Esophagus muscularis mucosa (tissue), 4 donors: ENCODE measurements around the gene BTBD1. TPM values are rescaled to one million over a fixed set of nuclear protein-coding genes. Genes with fewer than 3 reads are reported as not detected.
A peak's percentile ranks its signal among the peaks of the same experiment; 100 is the strongest.

ENCODE experiments used
- DNase-seq: peaks from one replicate; pipeline ENCODE4 v3.0.0-alpha.2; 2017; ENCODE audit errors: extremely low spot score
- H3K27ac ChIP-seq, 4 donors: fragments of 200-600 bp; sonication (generic); replicated peaks in 1 of 4; 1 replicate in 3 of 4; 2 replicates in 1 of 4; pipeline ENCODE4 v1.5.1; 2016 to 2019; ENCODE audit warnings: mild to moderate bottlenecking in 1 of 4
- H3K27me3 ChIP-seq, 4 donors: fragments of 200-600 bp; sonication (generic); one replicate each; pipeline versions ENCODE4 v1.5.1 to v1.6.0; 2016 to 2019
- H3K36me3 ChIP-seq, 4 donors: fragments of 200-600 bp; sonication (generic); one replicate each; pipeline ENCODE4 v1.5.1; 2016 to 2019
- H3K4me1 ChIP-seq, 4 donors: fragments of 200-600 bp; sonication (generic); one replicate each; pipeline ENCODE4 v1.5.1; 2016 to 2019
- H3K4me3 ChIP-seq, 4 donors: fragments of 200-600 bp; sonication (generic); 1 replicate in 2 of 4; 2 replicates in 2 of 4; pipeline ENCODE4 v1.5.1; 2016 to 2019; ENCODE audit warnings: mild to moderate bottlenecking in 4 of 4, moderate library complexity in 1 of 4
- H3K9me3 ChIP-seq, 4 donors: fragments of 200-600 bp; sonication (generic); 1 replicate in 3 of 4; 2 replicates in 1 of 4; pipeline ENCODE4 v1.5.1; 2016 to 2019
- CTCF ChIP-seq, 3 experiments: fragments of 200-600 bp in 2 of 3; fragments of 450-650 bp in 1 of 3; sonication (generic) in 2 of 3; IDR thresholded peaks; one replicate each; pipeline ENCODE4 v1.5.1; 2017 to 2019; ENCODE audit warnings: antibody characterized with exemption in 3 of 3, mild to moderate bottlenecking in 2 of 3, moderate library complexity in 1 of 3
- EP300 ChIP-seq: sonication (generic); formaldehyde crosslinking; IDR thresholded peaks from one replicate; pipeline ENCODE4 v1.6.1; 2017; ENCODE audit warnings: antibody characterized with exemption
- POLR2A ChIP-seq: fragments of 450-650 bp; IDR thresholded peaks from one replicate; pipeline ENCODE4 v1.6.1; 2017; ENCODE audit warnings: antibody characterized with exemption, moderate library complexity, mild to moderate bottlenecking, low read depth
- POLR2AphosphoS5 ChIP-seq, 2 donors: sonication (generic); formaldehyde crosslinking; IDR thresholded peaks; one replicate each; pipeline ENCODE4 v1.6.1; 2017; ENCODE audit warnings: antibody characterized with exemption in 2 of 2
- WGBS: methylation state at CpG from one replicate; pipeline ENCODE4 v1.1.5; 2018; 5-methylcytosine and 5-hydroxymethylcytosine counted together
- intact Hi-C: fragments of 100-400 bp; cut with DNase I; formaldehyde crosslinking; loops from one replicate; pipeline ENCODE4 v1.15.1; 2023
- total RNA-seq, 4 donors: library from RNA; depleted of rRNA; stranded (reverse); fragments of >200 nt; gene quantifications; one replicate each; pipeline versions ENCODE4 v1.1.0 to v1.2.1, GENCODE V29; 2016

Gene BTBD1
- total RNA-seq, 4 donors from 2014 or later: 53.2 to 69.6 (median 64.2) TPM

- TF ChIP-seq EP300 (no peak), CTCF (IDR thresholded peaks at IDR 0.05) (no peak), POLR2A (no peak), POLR2AphosphoS5 (IDR thresholded peaks at IDR 0.05) (no peak)
- Histone ChIP-seq H3K27ac (peak within 1 kb of the TSS; percentile 42 to 73 (median 58)), H3K4me3 (peak within 1 kb of the TSS; percentile 55 to 68 (median 61)), H3K36me3 (no peaks in the 10 kb centered on the region), H3K9me3 (no peaks in the 10 kb centered on the region), H3K4me1 (peaks cover 12 to 47% (median 28%) of the 10 kb centered on the region in 4 donors), H3K27me3 (peaks cover 0 to 60% (median 15%) of the 10 kb centered on the region in 4 donors)
- no CpG with 5 or more reads among the region's 97 CpGs for WGBS
- no peak for DNase-seq
- intact Hi-C loops: no loop called here
Observed at GRCh38 chr15:83106994-83107840, 40.2 kb upstream of the BTBD1 start, which contains the start of gene TM6SF1. TM6SF1 (plus strand) TSS chr15:83107645; CDS start chr15:83107681, 36 bp downstream.

- WGBS: 85% methylated on average over 1 of the region's 1 CpG
- no peak overlapping the region for H3K27ac ChIP-seq
- peaks cover 6 to 38% (median 28%) of the 10 kb centered on the region in 4 donors for H3K4me1 ChIP-seq
- no peaks in the 10 kb centered on the region for H3K9me3 ChIP-seq
- no peak for DNase-seq
- no peaks in the 10 kb centered on the region for H3K36me3 ChIP-seq
- peaks cover 0 to 52% (median 15%) of the 10 kb centered on the region in 4 donors for H3K27me3 ChIP-seq
- H3K4me3 ChIP-seq: no peak overlapping the region
- TF ChIP-seq EP300 (no peak), CTCF (IDR thresholded peaks at IDR 0.05) (no peak), POLR2A (no peak), POLR2AphosphoS5 (IDR thresholded peaks at IDR 0.05) (no peak)
- intact Hi-C loops: no loop called here
Observed at GRCh38 chr15:83105440-83105839, 38.4 kb upstream of the BTBD1 start.

GRCh38 chr15:83104141-83104540, 37.1 kb upstream of the BTBD1 start:
- no peak for TF ChIP-seq CTCF (IDR thresholded peaks at IDR 0.05)
- no peak overlapping the region for H3K27ac ChIP-seq
- no peak overlapping the region for H3K4me3 ChIP-seq
- H3K4me1 ChIP-seq: peaks cover 6 to 32% (median 24%) of the 10 kb centered on the region in 4 donors
- WGBS: 86% methylated on average over 4 of the region's 4 CpGs
- intact Hi-C loops: no loop called here
- H3K36me3 ChIP-seq: no peaks in the 10 kb centered on the region
- H3K27me3 ChIP-seq: peaks cover 0 to 41% (median 13%) of the 10 kb centered on the region in 4 donors
- DNase-seq: no peak
- H3K9me3 ChIP-seq: no peaks in the 10 kb centered on the region

GRCh38 chr15:83102346-83102745, 35.3 kb upstream of the BTBD1 start:
- no peaks in the 10 kb centered on the region for H3K36me3 ChIP-seq
- no peak overlapping the region for H3K27ac ChIP-seq
- no peak for TF ChIP-seq POLR2A
- TF ChIP-seq CTCF (IDR thresholded peaks at IDR 0.05): no peak
- no peak for TF ChIP-seq EP300
- no peak for TF ChIP-seq POLR2AphosphoS5 (IDR thresholded peaks at IDR 0.05)
- peaks cover 0 to 26% (median 2%) of the 10 kb centered on the region in 4 donors for H3K27me3 ChIP-seq
- 50% methylated on average over 2 of the region's 2 CpGs for WGBS
- peaks cover 0 to 5% (median 2%) of the 10 kb centered on the region in 4 donors for H3K9me3 ChIP-seq
- peaks cover 0 to 15% (median 9%) of the 10 kb centered on the region in 4 donors for H3K4me1 ChIP-seq
- DNase-seq: no peak
- no peak overlapping the region for H3K4me3 ChIP-seq
- intact Hi-C loops: no loop called here
